Measurements from ENCODE around the gene CDH4.

Gene CDH4

GRCh38 chr20:61879694-61880093, 627.6 kb downstream of the CDH4 start:
- H3K4me3 ChIP-seq (replicated peaks; ENCODE audit: insufficient read depth, low read length) = no peak overlapping the region
- TF ChIP-seq POLR2AphosphoS5 (IDR thresholded peaks at IDR 0.05; ENCODE audit: low read depth) (no peak), REST (IDR thresholded peaks at IDR 0.05; ENCODE audit: insufficient replicate concordance, low read depth) (no peak), CTCF (IDR thresholded peaks at IDR 0.05; ENCODE audit: insufficient read depth, low read length) (no peak), SPI1 (IDR thresholded peaks at IDR 0.05; ENCODE audit: borderline replicate concordance, low read depth) (no peak), GABPA (IDR thresholded peaks at IDR 0.05; ENCODE audit: low read depth) (no peak)
- H3K27ac ChIP-seq (replicated peaks) = no peak overlapping the region
- DNase-seq (ENCODE audit: low read depth in 1 of 2, low spot score in 1 of 2) = no peak
- peaks cover 3% of the 10 kb centered on the region for H3K27me3 ChIP-seq (ENCODE audit: insufficient read depth, poor library complexity, severe bottlenecking)

GRCh38 chr20:61880706-61881105, 628.6 kb downstream of the CDH4 start:
- peaks cover 3% of the 10 kb centered on the region for H3K27me3 ChIP-seq (ENCODE audit: insufficient read depth, poor library complexity, severe bottlenecking)
- no peak overlapping the region for H3K27ac ChIP-seq (replicated peaks)
- no peak overlapping the region for H3K4me3 ChIP-seq (replicated peaks; ENCODE audit: insufficient read depth, low read length)
- DNase-seq (ENCODE audit: low read depth in 1 of 2, low spot score in 1 of 2) = no peak
- TF ChIP-seq GABPA (IDR thresholded peaks at IDR 0.05; ENCODE audit: low read depth) (no peak), POLR2AphosphoS5 (IDR thresholded peaks at IDR 0.05; ENCODE audit: low read depth) (no peak), CTCF (IDR thresholded peaks at IDR 0.05; ENCODE audit: insufficient read depth, low read length) (no peak), REST (IDR thresholded peaks at IDR 0.05; ENCODE audit: insufficient replicate concordance, low read depth) (no peak), SPI1 (IDR thresholded peaks at IDR 0.05; ENCODE audit: borderline replicate concordance, low read depth) (no peak)

GRCh38 chr20:61881416-61881815, 629.4 kb downstream of the CDH4 start:
- peaks cover 3% of the 10 kb centered on the region for H3K27me3 ChIP-seq (ENCODE audit: insufficient read depth, poor library complexity, severe bottlenecking)
- H3K27ac ChIP-seq (replicated peaks) = no peak overlapping the region
- TF ChIP-seq SPI1 (IDR thresholded peaks at IDR 0.05; ENCODE audit: borderline replicate concordance, low read depth) (no peak), GABPA (IDR thresholded peaks at IDR 0.05; ENCODE audit: low read depth) (no peak), POLR2AphosphoS5 (IDR thresholded peaks at IDR 0.05; ENCODE audit: low read depth) (no peak), CTCF (IDR thresholded peaks at IDR 0.05; ENCODE audit: insufficient read depth, low read length) (no peak), REST (IDR thresholded peaks at IDR 0.05; ENCODE audit: insufficient replicate concordance, low read depth) (no peak)
- H3K4me3 ChIP-seq (replicated peaks; ENCODE audit: insufficient read depth, low read length) = no peak overlapping the region
- DNase-seq (ENCODE audit: low read depth in 1 of 2, low spot score in 1 of 2) = no peak
